ENCODE measurements around the gene KLHL8.

GRCh38 chr4:87227751-87228151 lies 7.3 kb upstream of the KLHL8 start:
- TF ChIP-seq POLR2A (IDR thresholded peaks at IDR 0.05) (no peak), CTCF (IDR thresholded peaks at IDR 0.05) (no peak)
